Measurements from ENCODE around the gene RAB27A. TPM values are rescaled to one million over a fixed set of nuclear protein-coding genes. Genes with fewer than 3 reads are reported as not detected.

RAB27A gene
- total RNA-seq, 1 experiment from 2014 or later: 36.0 TPM

DNA sequence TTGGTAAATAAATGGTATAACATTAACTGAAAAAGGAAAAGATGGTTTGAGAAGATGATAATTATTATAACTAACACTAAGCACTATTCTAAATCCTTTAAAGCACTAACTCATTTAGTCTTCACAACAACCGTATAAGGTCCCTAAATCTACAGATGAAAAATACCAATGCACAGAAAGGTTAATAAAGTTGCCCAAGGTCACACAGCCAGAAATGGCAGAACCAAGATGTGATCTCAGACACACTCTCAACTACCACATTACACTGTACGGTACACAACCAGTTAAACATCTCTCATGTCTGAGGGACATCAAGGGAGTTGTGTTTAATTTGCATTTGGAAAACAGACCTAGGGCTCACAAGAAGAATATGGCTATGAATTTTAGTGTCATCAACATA is 23.1 kb downstream of the RAB27A start:
- Mint-ChIP-seq H3K4me1 (ENCODE audit: insufficient read depth, unreplicated experiment) (peaks cover 6% of the 10 kb centered on the region), H3K36me3 (ENCODE audit: insufficient read depth, unreplicated experiment) (peaks cover 10% of the 10 kb centered on the region), H3K9me3 (ENCODE audit: unreplicated experiment) (no peaks in the 10 kb centered on the region), H3K27ac (ENCODE audit: low read depth, unreplicated experiment) (peak overlapping the region; percentile 63), H3K27me3 (ENCODE audit: insufficient read depth, unreplicated experiment) (no peaks in the 10 kb centered on the region), H3K4me3 (ENCODE audit: unreplicated experiment) (no peak overlapping the region)
- ChIA-PET POLR2A (no interaction called here), CTCF (interaction anchor here (0.7 to 1.0 kb wide), 3 partner anchors 24 to 509 kb away, joined by 3 to 4 read pairs (median 4); no protein-coding TSS in a partner anchor)
- BruUV-seq (replicated peaks): no TSS peak
- intact Hi-C loops (cut with micrococcal nuclease): no loop called here
- TF ChIP-seq, protein P1, sequence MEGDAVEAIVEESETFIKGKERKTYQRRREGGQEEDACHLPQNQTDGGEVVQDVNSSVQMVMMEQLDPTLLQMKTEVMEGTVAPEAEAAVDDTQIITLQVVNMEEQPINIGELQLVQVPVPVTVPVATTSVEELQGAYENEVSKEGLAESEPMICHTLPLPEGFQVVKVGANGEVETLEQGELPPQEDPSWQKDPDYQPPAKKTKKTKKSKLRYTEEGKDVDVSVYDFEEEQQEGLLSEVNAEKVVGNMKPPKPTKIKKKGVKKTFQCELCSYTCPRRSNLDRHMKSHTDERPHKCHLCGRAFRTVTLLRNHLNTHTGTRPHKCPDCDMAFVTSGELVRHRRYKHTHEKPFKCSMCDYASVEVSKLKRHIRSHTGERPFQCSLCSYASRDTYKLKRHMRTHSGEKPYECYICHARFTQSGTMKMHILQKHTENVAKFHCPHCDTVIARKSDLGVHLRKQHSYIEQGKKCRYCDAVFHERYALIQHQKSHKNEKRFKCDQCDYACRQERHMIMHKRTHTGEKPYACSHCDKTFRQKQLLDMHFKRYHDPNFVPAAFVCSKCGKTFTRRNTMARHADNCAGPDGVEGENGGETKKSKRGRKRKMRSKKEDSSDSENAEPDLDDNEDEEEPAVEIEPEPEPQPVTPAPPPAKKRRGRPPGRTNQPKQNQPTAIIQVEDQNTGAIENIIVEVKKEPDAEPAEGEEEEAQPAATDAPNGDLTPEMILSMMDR (IDR thresholded peaks at IDR 0.05; ENCODE audit: unreplicated experiment): no peak
- DNase-seq (ENCODE audit: unreplicated experiment): no peak

DNA sequence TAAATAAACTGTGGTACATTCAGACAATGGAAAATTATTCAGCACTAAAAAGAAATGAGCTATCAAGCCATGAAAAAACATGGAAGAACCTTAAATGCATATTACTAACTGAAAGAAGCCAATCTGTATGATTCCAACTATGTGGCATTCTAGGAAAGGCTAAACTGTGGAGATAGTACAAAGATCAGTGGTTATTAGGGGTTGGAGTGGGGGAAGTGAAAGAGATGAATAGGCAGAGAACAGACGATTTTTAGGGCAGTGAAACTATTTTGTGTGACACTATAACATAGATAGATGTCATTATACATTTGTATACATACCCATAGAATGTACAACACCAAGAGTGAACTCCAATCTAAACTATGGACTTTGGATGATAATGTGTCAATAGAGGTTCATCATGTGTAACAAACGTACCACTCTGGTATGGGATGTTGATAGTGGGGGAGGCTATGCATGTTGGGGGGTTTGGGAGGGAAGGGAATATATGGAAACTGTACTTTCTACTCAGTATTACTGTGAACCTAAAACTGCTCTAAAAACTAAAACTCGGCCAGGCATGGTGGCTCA is 29.0 kb downstream of the RAB27A start:
- no TSS peak for BruUV-seq (replicated peaks)
- Mint-ChIP-seq H3K4me1 (ENCODE audit: insufficient read depth, unreplicated experiment) (peaks cover 6% of the 10 kb centered on the region), H3K27me3 (ENCODE audit: insufficient read depth, unreplicated experiment) (no peaks in the 10 kb centered on the region), H3K9me3 (ENCODE audit: unreplicated experiment) (peaks cover 7% of the 10 kb centered on the region), H3K27ac (ENCODE audit: low read depth, unreplicated experiment) (no peak overlapping the region), H3K36me3 (ENCODE audit: insufficient read depth, unreplicated experiment) (peaks cover 10% of the 10 kb centered on the region), H3K4me3 (ENCODE audit: unreplicated experiment) (no peak overlapping the region)
- TF ChIP-seq, protein P1 (IDR thresholded peaks at IDR 0.05; ENCODE audit: unreplicated experiment): no peak
- ChIA-PET POLR2A (interaction anchor here (0.9 to 1.2 kb wide), 3 partner anchors 19 to 40 kb away, joined by 3 to 4 read pairs (median 3); no protein-coding TSS in a partner anchor), CTCF (no interaction called here)
- intact Hi-C loops (cut with micrococcal nuclease): no loop called here
- no peak for DNase-seq (ENCODE audit: unreplicated experiment)

DNA sequence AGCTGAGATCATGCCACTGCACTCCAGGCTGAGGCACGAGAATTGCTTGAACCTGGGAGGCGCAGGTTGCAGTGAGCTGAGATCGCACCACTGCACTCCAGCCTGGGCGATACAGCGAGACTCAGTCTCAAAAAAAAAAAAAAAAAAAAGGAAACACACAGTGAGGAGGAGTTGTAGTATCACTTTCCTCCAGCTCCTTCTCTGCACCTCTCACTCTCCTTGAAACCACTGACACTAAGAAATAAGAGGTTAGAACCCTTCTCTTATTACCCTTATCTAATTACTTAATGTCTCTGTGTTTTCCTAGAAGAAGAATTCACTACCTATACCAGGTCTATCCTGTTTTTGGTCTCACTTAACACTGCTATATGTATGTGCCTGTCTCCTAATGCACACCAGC is 31.7 kb downstream of the RAB27A start:
- no peak for DNase-seq (ENCODE audit: unreplicated experiment)
- ChIA-PET CTCF (no interaction called here), POLR2A (no interaction called here)
- TF ChIP-seq, protein P1 (IDR thresholded peaks at IDR 0.05; ENCODE audit: unreplicated experiment): no peak
- Mint-ChIP-seq H3K27ac (ENCODE audit: low read depth, unreplicated experiment) (no peak overlapping the region), H3K4me3 (ENCODE audit: unreplicated experiment) (no peak overlapping the region), H3K9me3 (ENCODE audit: unreplicated experiment) (peaks cover 7% of the 10 kb centered on the region), H3K4me1 (ENCODE audit: insufficient read depth, unreplicated experiment) (peaks cover 22% of the 10 kb centered on the region), H3K27me3 (ENCODE audit: insufficient read depth, unreplicated experiment) (no peaks in the 10 kb centered on the region), H3K36me3 (ENCODE audit: insufficient read depth, unreplicated experiment) (peaks cover 4% of the 10 kb centered on the region)
- BruUV-seq (replicated peaks): no TSS peak
- intact Hi-C loops (cut with micrococcal nuclease): no loop called here

DNA sequence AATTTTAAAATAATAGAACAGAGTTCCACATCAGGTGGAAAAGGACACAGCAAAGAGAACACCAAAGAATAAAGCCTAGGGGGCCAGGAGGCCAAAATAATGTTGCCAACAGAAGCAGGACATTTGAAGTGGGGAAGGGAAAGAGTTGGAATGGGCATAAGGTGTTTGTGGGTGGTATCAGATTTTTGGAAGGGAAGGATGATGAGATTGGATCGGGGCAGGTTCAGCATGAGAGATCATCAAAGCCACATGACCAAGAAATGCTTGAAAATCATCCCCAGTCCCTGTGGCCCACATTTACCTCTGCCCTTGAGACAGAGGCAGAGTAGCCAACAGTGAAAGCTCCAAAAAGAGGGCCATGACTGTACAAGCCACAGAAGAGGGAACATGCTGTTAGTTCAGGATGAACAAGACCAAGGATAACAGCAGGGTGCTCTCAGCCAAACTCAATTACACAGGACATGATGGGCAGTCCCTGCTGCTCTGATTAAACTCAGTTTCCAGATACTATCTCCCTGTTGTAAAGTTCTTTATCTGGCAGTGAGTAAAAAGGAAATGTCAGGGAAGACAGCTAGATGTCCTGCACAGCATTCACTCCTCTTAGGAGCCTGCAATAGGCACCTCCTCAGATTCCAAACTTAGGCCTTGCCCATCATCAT is 32.5 kb downstream of the RAB27A start:
- Mint-ChIP-seq H3K9me3 (ENCODE audit: unreplicated experiment) (peaks cover 7% of the 10 kb centered on the region), H3K4me1 (ENCODE audit: insufficient read depth, unreplicated experiment) (peaks cover 24% of the 10 kb centered on the region), H3K27me3 (ENCODE audit: insufficient read depth, unreplicated experiment) (no peaks in the 10 kb centered on the region), H3K27ac (ENCODE audit: low read depth, unreplicated experiment) (no peak overlapping the region), H3K4me3 (ENCODE audit: unreplicated experiment) (no peak overlapping the region), H3K36me3 (ENCODE audit: insufficient read depth, unreplicated experiment) (peaks cover 4% of the 10 kb centered on the region)
- ChIA-PET POLR2A (no interaction called here), CTCF (no interaction called here)
- TF ChIP-seq, protein P1 (IDR thresholded peaks at IDR 0.05; ENCODE audit: unreplicated experiment): no peak
- no TSS peak for BruUV-seq (replicated peaks)
- intact Hi-C loops (cut with micrococcal nuclease): no loop called here
- no peak for DNase-seq (ENCODE audit: unreplicated experiment)
